ENCODE results near the gene CHEK2. TPM values are rescaled to one million over a fixed set of nuclear protein-coding genes. Genes with fewer than 3 reads are reported as not detected.
"Not testable (repeated sequence)": the region's sequence is repeated elsewhere in the genome, so short reads cannot be mapped to it uniquely, and the experiment has no call there.

Gene CHEK2
- polyA plus RNA-seq, 3 donors, result 6.6 to 13.1 (median 7.8) TPM

- H3K4me3 ChIP-seq (replicated peaks in 1 of 3; ENCODE audit: low read depth in 2 of 3, low read length in 3 of 3); DNase-seq; H3K27ac Mint-ChIP-seq; H3K9ac ChIP-seq (ENCODE audit: insufficient read depth, low read length, poor library complexity, severe bottlenecking); H4K20me1 ChIP-seq (ENCODE audit: insufficient read depth, low read length); H3K79me2 ChIP-seq (ENCODE audit: insufficient read depth, low read length); H3K36me3 ChIP-seq (replicated peaks in 1 of 2; ENCODE audit: control insufficient read depth in 1 of 2, insufficient read depth in 2 of 2, low read length in 2 of 2); H3K36me3 Mint-ChIP-seq; H2AFZ ChIP-seq (ENCODE audit: insufficient read depth, low read depth, low read length, poor library complexity, severe bottlenecking); H3K4me2 ChIP-seq (replicated peaks; ENCODE audit: extremely low read depth, low read length, poor library complexity, severe bottlenecking); intact Hi-C loops (cut with micrococcal nuclease); H3K27ac ChIP-seq (ENCODE audit: low read depth in 1 of 2, low read length in 2 of 2): not testable (repeated sequence)
- Mint-ChIP-seq H3K9me3 (peaks cover 0 to 26% (median 10%) of the 10 kb centered on the region in 7 donors), H3K4me1 (peaks cover 29% of the 10 kb centered on the region), H3K27me3 (ENCODE audit: low read depth in 3 of 3) (peaks cover 66 to 84% (median 74%) of the 10 kb centered on the region in 3 donors), H3K4me3 (peak overlapping the region in 1 of 2 donors; percentile 88)
- Histone ChIP-seq H3K9me3 (replicated peaks in 1 of 2; ENCODE audit: control insufficient read depth in 1 of 2, insufficient read depth in 1 of 2, low read length in 2 of 2) (peaks cover 0 to 10% of the 10 kb centered on the region in 2 donors), H3K4me1 (ENCODE audit: control insufficient read depth in 1 of 2, insufficient read depth in 2 of 2, low read length in 2 of 2) (peaks cover 13 to 19% of the 10 kb centered on the region in 2 donors), H3K27me3 (ENCODE audit: control insufficient read depth in 2 of 2, insufficient read depth in 2 of 2, low read length in 2 of 2) (peaks cover 32 to 71% of the 10 kb centered on the region in 2 donors)
- WGBS (ENCODE audit: insufficient coverage), result 96% methylated on average over 4 of the region's 7 CpGs
These were observed 63.5 kb downstream of the CHEK2 start for GRCh38 chr22:28678170-28678569.

GRCh38 chr22:28674121-28674563 is 67.5 kb downstream of the CHEK2 start:
- no peaks in the 10 kb centered on the region for H3K79me2 ChIP-seq (ENCODE audit: insufficient read depth, low read length)
- Mint-ChIP-seq H3K4me1 (peaks cover 33% of the 10 kb centered on the region), H3K9me3 (peaks cover 0 to 31% (median 10%) of the 10 kb centered on the region in 7 donors), H3K27ac (peak overlapping the region in 2 of 7 donors; percentile 35 to 42), H3K36me3 (peaks cover 0 to 3% of the 10 kb centered on the region in 2 donors), H3K27me3 (ENCODE audit: low read depth in 3 of 3) (peaks cover 67 to 79% (median 77%) of the 10 kb centered on the region in 3 donors), H3K4me3 (peak overlapping the region in 1 of 2 donors; percentile 67)
- TF ChIP-seq CTCF (IDR thresholded peaks at IDR 0.05), result no peak
- H3K4me1 ChIP-seq (ENCODE audit: control insufficient read depth in 1 of 2, insufficient read depth in 2 of 2, low read length in 2 of 2), result peaks cover 15 to 24% of the 10 kb centered on the region in 2 donors
- H3K4me2 ChIP-seq (replicated peaks; ENCODE audit: extremely low read depth, low read length, poor library complexity, severe bottlenecking), result no peak overlapping the region
- no peaks in the 10 kb centered on the region for H3K36me3 ChIP-seq (replicated peaks in 1 of 2; ENCODE audit: control insufficient read depth in 1 of 2, insufficient read depth in 2 of 2, low read length in 2 of 2)
- H4K20me1 ChIP-seq (ENCODE audit: insufficient read depth, low read length), result no peaks in the 10 kb centered on the region
- H3K4me3 ChIP-seq (replicated peaks in 1 of 3; ENCODE audit: low read depth in 2 of 3, low read length in 3 of 3), result no peak overlapping the region
- H3K27me3 ChIP-seq (ENCODE audit: control insufficient read depth in 2 of 2, insufficient read depth in 2 of 2, low read length in 2 of 2), result peaks cover 42 to 90% of the 10 kb centered on the region in 2 donors
- no peak overlapping the region for H3K27ac ChIP-seq (ENCODE audit: low read depth in 1 of 2, low read length in 2 of 2)
- H2AFZ ChIP-seq (ENCODE audit: insufficient read depth, low read depth, low read length, poor library complexity, severe bottlenecking), result no peak overlapping the region
- WGBS (ENCODE audit: insufficient coverage), result no CpG with 5 or more reads among the region's 3 CpGs
- peaks cover 0 to 10% of the 10 kb centered on the region in 2 donors for H3K9me3 ChIP-seq (replicated peaks in 1 of 2; ENCODE audit: control insufficient read depth in 1 of 2, insufficient read depth in 1 of 2, low read length in 2 of 2)
- DNase-seq, result peak in 2 of 3 donors; percentile 7 to 65
- intact Hi-C loops (cut with micrococcal nuclease), result no loop called here
- H3K9ac ChIP-seq (ENCODE audit: insufficient read depth, low read length, poor library complexity, severe bottlenecking), result no peak overlapping the region
